H1 (cell line): ENCODE measurements around the gene TMEM151A.

Experiments
- CHD2 ChIP-seq: IDR thresholded peaks from 2 replicates; pipeline ENCODE4 v1.6.1; 2012; ENCODE audit warnings: low read length, improper control_type of control experiment
- EP300 ChIP-seq, 2 experiments: IDR thresholded peaks; 1 replicate in 1 of 2; 2 replicates in 1 of 2; pipeline ENCODE4 v1.6.1; 2011 to 2012; ENCODE audit warnings: low read depth in 2 of 2, low read length in 2 of 2, mild to moderate bottlenecking in 2 of 2, borderline replicate concordance in 1 of 2, inconsistent platforms in 1 of 2, moderate library complexity in 1 of 2
- POLR2A ChIP-seq, 2 experiments: IDR thresholded peaks; 1 replicate in 1 of 2; 2 replicates in 1 of 2; pipeline ENCODE4 v1.6.1; 2011; ENCODE audit warnings: low read depth in 2 of 2, low read length in 2 of 2, mild to moderate bottlenecking in 2 of 2; ENCODE audit errors: control extremely low read depth in 1 of 2
- POU5F1 ChIP-seq: IDR thresholded peaks from 2 replicates; pipeline ENCODE4 v1.6.1; 2011; ENCODE audit warnings: low read depth, mild to moderate bottlenecking, low read length, moderate library complexity
- TCF12 ChIP-seq: IDR thresholded peaks from 2 replicates; pipeline ENCODE4 v1.6.1; 2011; ENCODE audit warnings: low read depth, mild to moderate bottlenecking, low read length
- ZNF274 ChIP-seq: IDR thresholded peaks from 2 replicates; pipeline ENCODE4 v1.7.0; 2012; ENCODE audit warnings: low read length, borderline replicate concordance; ENCODE audit errors: extremely low read depth
- TF ChIP-seq, protein P1 (sequence below): IDR thresholded peaks from 2 replicates; pipeline ENCODE4 v1.6.1; 2011; ENCODE audit warnings: low read depth, mild to moderate bottlenecking, low read length; ENCODE audit not compliant: insufficient read depth
- TF ChIP-seq, protein P2 (sequence below), 3 experiments: IDR thresholded peaks; 1 replicate in 2 of 3; 2 replicates in 1 of 3; pipeline versions ENCODE4 v1.5.1 to v1.6.1; 2011; ENCODE audit warnings: low read length in 3 of 3, mild to moderate bottlenecking in 3 of 3, inconsistent platforms in 2 of 3, low read depth in 1 of 3, moderate library complexity in 1 of 3; ENCODE audit not compliant: insufficient read depth in 1 of 3; ENCODE audit errors: control extremely low read depth in 1 of 3

DNA sequence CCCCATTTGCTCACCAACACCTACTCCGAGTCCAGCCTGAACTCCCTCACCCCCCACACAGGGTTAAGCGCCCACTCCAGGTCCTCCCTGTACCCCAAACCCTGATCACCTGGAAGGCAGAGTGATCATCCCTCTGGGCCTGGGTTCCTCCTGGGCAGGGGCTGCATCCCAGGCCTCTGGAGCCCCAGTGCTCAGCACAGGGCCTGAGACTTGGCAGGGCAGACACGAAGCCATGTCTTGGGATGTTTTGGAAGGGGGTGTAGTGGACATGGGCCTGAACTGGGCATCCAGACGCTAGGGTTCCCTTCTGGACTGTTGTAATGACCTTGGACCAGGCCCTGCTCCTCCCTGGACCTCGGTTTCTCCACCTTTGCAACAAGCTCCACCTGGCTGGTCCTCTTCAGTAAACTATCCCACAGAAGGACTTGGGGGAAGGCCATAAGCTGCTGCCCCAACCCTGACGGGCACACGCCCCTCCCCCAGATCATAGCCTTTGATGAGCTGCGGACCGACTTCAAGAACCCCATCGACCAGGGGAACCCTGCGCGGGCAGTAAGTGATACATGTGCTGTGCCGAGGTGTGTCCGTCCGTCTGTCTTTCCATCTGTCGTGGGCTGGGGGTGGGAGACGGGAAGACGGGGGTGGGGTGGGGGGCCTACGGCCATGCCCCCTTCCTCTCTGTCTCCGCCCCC lies 9.8 kb upstream of the TMEM151A start:
- TF ChIP-seq EP300 (IDR thresholded peaks at IDR 0.05; ENCODE audit: borderline replicate concordance in 1 of 2, low read depth in 2 of 2, low read length in 2 of 2) = no peak
- TF ChIP-seq, protein P1, sequence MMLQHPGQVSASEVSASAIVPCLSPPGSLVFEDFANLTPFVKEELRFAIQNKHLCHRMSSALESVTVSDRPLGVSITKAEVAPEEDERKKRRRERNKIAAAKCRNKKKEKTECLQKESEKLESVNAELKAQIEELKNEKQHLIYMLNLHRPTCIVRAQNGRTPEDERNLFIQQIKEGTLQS = no peak
- TF ChIP-seq, protein P2, sequence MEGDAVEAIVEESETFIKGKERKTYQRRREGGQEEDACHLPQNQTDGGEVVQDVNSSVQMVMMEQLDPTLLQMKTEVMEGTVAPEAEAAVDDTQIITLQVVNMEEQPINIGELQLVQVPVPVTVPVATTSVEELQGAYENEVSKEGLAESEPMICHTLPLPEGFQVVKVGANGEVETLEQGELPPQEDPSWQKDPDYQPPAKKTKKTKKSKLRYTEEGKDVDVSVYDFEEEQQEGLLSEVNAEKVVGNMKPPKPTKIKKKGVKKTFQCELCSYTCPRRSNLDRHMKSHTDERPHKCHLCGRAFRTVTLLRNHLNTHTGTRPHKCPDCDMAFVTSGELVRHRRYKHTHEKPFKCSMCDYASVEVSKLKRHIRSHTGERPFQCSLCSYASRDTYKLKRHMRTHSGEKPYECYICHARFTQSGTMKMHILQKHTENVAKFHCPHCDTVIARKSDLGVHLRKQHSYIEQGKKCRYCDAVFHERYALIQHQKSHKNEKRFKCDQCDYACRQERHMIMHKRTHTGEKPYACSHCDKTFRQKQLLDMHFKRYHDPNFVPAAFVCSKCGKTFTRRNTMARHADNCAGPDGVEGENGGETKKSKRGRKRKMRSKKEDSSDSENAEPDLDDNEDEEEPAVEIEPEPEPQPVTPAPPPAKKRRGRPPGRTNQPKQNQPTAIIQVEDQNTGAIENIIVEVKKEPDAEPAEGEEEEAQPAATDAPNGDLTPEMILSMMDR (IDR thresholded peaks at IDR 0.05; ENCODE audit: control extremely low read depth in 1 of 3, insufficient read depth in 1 of 3, low read depth in 1 of 3, low read length in 3 of 3) = no peak
- no peak for TF ChIP-seq ZNF274
- TF ChIP-seq POLR2A (IDR thresholded peaks at IDR 0.05; ENCODE audit: control extremely low read depth in 1 of 2, low read depth in 2 of 2, low read length in 2 of 2) = no peak
- no peak for TF ChIP-seq TCF12
- TF ChIP-seq CHD2 = no peak
- TF ChIP-seq POU5F1 = no peak
